GM18498 (cell line): ENCODE results near the gene PRR33.
"Not testable (repeated sequence)": the region's sequence is repeated elsewhere in the genome, so short reads cannot be mapped to it uniquely, and the experiment has no call there.

Source experiments
- ATAC-seq: cut with Tn5 transposase; IDR thresholded peaks from one replicate; pipeline ENCODE4 v1.9.1; 2021; ENCODE audit warnings: mild to moderate bottlenecking, moderate library complexity; ENCODE audit not compliant: unreplicated experiment

The PRR33 gene

DNA sequence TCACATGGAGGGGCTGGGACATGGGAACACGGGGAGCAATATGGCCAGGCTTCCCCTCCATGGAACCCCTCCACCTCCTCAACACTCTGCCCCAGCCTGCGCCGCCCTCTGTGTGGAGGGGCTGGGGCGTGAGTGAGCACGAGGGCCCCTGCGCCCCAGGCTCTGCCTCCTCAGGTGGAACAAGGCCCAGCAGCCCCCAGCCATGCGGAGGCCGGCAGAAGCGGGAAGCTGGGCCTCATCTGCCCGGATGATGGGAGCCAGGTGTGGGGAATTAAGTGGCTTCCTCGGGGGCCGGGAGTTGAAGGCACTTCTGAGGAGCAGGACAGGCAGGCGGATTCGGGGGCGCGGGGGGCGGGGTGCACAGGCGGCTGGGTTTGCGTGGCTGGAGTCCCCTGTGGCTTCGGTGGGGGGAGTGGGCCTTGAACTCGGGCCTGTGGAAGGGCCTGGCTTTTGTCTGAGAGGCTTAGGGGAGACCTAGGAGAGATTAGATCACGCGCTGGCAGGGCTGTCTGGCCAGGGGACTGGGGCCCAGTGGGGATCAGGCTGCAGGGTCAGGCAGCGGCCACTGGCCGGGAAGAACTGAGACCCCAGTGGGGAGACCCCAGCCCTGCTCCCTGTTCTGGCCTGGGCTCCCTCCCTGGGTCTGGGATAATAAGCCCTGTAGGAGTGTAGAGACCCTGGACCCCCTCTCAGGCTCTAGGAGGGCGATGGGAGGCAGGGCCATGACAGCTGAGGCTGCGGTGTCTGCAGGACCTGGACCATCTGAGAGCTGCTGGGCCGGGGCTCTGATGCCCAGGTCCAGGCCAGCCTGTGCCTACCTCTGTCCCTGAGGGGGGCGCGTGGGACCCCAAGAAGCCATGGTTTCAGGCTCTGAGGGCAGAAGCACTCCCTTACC lies 13.3 kb downstream of the PRR33 start:
- ATAC-seq = no peak

DNA sequence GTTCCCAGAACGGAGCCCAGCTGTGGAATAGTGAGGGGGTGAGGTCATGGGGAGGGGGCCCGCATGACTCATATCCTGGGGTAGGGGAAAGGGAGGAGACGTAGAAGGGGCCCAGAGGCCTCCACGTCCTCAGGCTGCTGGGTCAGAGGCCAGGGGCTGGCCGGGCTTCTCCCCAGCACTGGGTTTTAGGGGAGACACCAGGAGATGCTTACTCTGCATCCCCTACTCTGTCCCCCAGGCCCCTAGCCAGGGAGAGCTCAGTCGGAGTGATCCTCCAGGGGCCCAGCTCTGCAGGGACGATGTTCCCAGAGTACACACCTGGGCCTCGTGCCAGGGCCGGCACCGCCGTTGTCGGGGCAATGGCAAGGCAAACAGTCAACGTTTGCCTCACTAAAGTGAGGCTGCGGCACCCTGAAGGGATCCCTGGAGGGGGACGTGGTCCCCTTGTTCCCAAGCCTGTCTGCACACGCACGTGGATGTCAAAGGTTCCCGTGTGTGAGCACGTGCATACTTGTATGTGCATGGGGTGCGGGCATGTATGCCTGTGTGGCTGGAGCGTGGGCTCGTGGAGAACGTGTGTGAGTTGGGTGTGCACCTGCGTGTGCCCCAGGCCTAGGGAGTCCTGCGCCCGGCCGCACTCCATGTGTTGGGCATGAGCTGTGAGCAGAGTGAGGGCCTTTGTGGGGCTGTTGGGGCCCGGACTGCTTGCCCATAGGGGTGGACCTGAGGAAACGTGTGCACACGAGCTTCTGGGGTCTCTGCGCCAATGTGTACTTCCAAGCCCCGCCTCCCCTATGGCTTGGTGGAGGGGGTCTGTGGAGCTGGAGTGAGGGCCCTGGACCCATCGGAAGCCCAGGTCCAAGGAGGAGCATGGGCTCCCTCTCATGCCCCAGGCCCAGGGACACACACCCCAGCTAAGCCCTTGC lies 14.2 kb downstream of the PRR33 start:
- no peak for ATAC-seq

GRCh38 chr11:1876361-1877063 lies 15.2 kb downstream of the PRR33 start:
- no peak for ATAC-seq

DNA sequence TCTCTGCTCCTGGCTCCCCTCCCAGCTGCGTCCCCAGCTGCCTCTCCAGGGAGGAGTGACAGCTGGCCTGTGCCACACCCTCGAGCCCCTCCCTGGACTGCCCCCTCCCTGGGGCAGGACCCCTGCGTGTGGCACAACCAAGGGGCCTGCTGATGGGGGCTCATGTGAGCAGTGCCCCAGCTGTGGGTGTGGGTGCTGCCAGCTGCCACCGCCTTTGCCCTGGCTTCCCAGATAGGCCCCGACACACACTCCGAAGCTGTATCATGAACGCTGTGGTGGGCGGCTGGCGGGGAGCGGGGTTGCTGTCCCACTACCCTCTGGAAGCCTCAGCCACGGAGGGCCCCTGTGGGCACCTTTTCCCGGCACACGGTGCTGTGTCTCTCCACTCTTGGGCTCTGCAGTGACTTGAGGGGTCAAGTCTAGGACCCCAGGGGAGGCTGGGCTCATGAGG lies 15.8 kb downstream of the PRR33 start:
- not testable (repeated sequence) for ATAC-seq

GRCh38 chr11:1875093-1875850 lies 16.4 kb downstream of the PRR33 start:
- ATAC-seq = no peak

- ATAC-seq = not testable (repeated sequence)
These were observed 17.1 kb downstream of the PRR33 start for GRCh38 chr11:1874441-1875092.

GRCh38 chr11:1873813-1874150 lies 17.9 kb downstream of the PRR33 start:
- not testable (repeated sequence) for ATAC-seq

GRCh38 chr11:1873048-1873812 lies 18.5 kb downstream of the PRR33 start:
- no peak for ATAC-seq

DNA sequence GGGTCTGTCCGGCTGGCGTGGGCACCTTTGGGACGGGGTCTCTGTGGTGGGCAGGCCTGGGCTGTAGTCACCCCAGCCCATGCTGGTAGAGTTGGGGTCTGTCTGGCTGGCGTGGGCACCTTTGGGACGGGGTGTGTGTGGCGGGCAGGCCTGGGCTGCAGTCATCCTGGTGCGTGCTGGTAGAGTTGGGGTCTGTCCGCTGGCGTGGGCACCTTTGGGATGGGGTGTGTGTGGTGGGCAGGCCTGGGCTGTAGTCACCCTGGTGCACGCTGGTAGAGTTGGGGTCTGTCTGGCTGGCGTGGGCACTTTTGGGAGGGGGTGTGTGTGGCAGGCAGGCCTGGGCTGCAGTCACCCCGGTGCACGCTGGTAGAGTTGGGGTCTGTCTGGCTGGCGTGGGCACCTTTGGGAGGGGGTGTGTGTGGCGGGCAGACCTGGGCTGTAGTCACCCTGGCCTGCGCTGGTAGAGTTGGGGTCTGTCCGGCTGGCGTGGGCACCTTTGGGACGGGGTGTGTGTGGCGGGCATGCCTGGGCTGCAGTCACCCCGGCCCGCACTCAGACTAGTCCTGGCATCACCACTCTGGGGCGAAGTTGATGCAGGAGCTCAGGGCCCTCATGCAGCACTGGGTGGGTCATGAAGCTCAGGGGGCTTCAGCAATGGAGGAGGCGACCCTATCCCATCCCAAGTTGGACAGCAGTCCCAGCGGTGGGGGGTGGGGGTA lies 19.3 kb downstream of the PRR33 start:
- ATAC-seq = no peak

- ATAC-seq = no peak
These were observed 20.2 kb downstream of the PRR33 start for GRCh38 chr11:1871531-1871930.

GRCh38 chr11:1870721-1871466 lies 20.8 kb downstream of the PRR33 start:
- no peak for ATAC-seq

GRCh38 chr11:1870326-1870696 lies 21.4 kb downstream of the PRR33 start:
- ATAC-seq = no peak

DNA sequence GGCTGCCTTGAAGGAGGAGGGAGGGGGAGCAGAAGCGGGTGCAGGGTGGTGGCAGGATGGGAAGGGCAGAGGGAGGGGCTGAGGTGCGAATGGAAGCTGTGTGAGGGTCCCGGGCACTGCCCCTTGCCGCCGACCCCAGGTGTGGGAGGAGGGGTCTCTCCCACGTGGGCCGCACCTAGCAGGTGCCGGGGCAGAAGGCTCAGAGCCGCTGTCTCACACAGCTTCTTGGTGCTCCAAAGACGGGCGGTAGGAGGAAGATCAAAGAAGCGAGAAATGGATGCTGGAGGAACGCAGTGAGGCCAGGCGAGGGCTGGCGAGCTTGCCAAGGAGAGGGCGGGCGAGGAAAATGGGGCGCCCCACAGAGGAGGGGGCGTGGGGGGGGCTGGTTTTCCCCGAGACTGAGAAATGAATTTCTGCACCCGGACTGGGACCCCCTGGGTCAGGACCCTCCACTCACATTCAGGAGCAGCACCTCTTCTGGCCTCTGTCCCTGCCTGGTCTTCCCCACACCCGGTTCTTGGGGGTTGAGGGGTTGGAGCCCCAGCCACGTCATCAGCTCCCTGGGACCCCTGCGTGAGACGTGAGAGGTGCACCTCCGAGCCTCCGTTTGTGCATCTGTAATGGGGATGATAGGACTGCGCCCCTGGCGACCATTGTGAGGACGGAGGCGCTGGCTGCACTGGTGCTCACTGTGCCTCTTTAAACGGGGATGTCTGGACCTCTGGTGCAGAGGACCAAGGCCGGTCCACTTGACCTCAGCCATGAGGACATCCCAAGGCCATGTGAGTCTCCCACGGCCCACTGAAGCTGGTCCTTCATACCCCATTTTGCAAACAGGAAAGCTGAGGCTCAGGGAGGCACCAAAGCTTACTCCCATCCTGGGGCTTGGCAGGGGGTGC lies 22.0 kb downstream of the PRR33 start:
- no peak for ATAC-seq

DNA sequence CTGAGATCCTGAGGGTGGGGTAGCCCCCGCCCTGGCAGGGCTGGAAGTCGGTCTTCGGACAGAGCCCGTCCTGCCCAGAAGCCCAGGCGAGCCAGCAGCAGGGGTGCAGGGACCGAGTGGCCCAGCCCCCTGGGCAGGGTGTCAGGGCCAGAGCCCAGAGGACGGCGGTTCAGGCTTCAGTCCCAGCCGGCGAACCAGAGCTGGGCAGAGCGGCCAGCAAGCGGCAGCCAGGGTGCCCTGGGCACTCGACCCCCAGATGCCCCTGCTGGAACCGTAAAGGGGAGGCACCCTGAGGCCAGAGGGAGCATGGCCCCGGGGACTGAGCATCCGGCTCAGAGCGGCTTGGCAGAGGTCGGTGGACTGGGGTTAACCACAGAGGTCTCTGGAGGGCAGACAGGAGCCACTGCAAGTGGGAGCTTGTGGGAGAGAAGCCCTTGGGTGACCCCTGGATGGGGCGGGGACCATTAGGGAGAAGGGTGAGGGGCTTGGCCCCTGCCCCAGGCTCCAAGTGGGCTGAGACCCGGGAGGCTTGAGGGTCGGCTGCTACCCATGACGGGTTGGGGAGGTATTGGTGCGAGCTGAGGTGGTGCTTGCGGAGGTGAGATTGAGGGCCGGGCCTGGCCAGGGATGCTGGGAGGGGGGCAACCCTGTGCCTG lies 22.9 kb downstream of the PRR33 start:
- ATAC-seq = no peak

- ATAC-seq = no peak
These were observed 23.5 kb downstream of the PRR33 start for GRCh38 chr11:1868056-1868635.

DNA sequence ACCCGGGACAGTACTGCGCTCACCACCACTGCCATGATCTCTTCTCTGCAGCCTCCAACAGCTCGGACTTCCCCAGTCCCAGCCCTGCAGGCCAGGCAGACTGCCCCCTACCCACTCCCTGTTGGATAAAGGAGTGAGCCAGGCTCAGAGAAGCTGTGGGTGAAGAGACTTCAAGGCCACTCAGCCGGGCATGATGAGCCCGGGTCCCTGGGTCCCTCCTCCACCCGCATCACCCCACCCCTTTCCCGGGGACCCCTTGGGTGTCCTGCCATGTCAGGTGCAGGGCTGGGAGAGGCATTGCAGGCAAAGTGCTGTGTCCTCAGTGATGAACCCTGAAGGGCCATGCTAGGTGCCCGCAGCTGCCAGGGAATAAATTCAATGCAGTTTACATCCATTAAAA lies 24.3 kb downstream of the PRR33 start:
- ATAC-seq = no peak
